ENCODE results near the gene GPC5.
"Not testable (repeated sequence)": the region's sequence is repeated elsewhere in the genome, so short reads cannot be mapped to it uniquely, and the experiment has no call there.

GPC5 gene

GRCh38 chr13:91417660-91418325, 19.4 kb downstream of the GPC5 start:
- CTCF ChIA-PET = no interaction called here
- DNase-seq (ENCODE audit: extremely low spot score) = no peak
- POLR2A ChIA-PET = no interaction called here
- TF ChIP-seq L3MBTL2 (conservative IDR thresholded peaks at IDR 0.05) (no peak), BHLHE40 (IDR thresholded peaks at IDR 0.05; ENCODE audit: borderline replicate concordance) (no peak), FOXK2 (IDR thresholded peaks at IDR 0.05) (no peak), SUZ12 (IDR thresholded peaks at IDR 0.05) (no peak), HDGF (IDR thresholded peaks at IDR 0.05; ENCODE audit: borderline replicate concordance) (no peak)

GRCh38 chr13:91426913-91427312, 28.5 kb downstream of the GPC5 start:
- no peak for DNase-seq (ENCODE audit: extremely low spot score)
- CTCF ChIA-PET = no interaction called here
- POLR2A ChIA-PET = no interaction called here
- TF ChIP-seq SP1 (IDR thresholded peaks at IDR 0.05) (no peak), FOXA1 (IDR thresholded peaks at IDR 0.05) (no peak), NFRKB (IDR thresholded peaks at IDR 0.05) (no peak), ARNT (IDR thresholded peaks at IDR 0.05) (no peak), ZNF384 (IDR thresholded peaks at IDR 0.05) (no peak), BHLHE40 (IDR thresholded peaks at IDR 0.05; ENCODE audit: borderline replicate concordance) (no peak)

- POLR2A ChIA-PET; DNase-seq (ENCODE audit: extremely low spot score); CTCF ChIA-PET: not testable (repeated sequence)
Observed at GRCh38 chr13:91438674-91439073, 40.3 kb downstream of the GPC5 start.

- TF ChIP-seq FOXK2 (IDR thresholded peaks at IDR 0.05) = no peak
- DNase-seq (ENCODE audit: extremely low spot score) = no peak
- ChIA-PET POLR2A (no interaction called here), CTCF (no interaction called here)
Observed at GRCh38 chr13:91450913-91451312, 52.5 kb downstream of the GPC5 start.

GRCh38 chr13:91454666-91455065, 56.2 kb downstream of the GPC5 start:
- no peak for TF ChIP-seq L3MBTL2 (conservative IDR thresholded peaks at IDR 0.05)
- TF ChIP-seq ELF4 (IDR thresholded peaks at IDR 0.05) = no peak
- no peak for TF ChIP-seq HDGF (IDR thresholded peaks at IDR 0.05; ENCODE audit: borderline replicate concordance)
- TF ChIP-seq SP1 (IDR thresholded peaks at IDR 0.05) = no peak
- TF ChIP-seq ARNT (IDR thresholded peaks at IDR 0.05) = no peak
- TF ChIP-seq FOXM1 (IDR thresholded peaks at IDR 0.05; ENCODE audit: borderline replicate concordance) = no peak
- no peak for TF ChIP-seq BHLHE40 (IDR thresholded peaks at IDR 0.05; ENCODE audit: borderline replicate concordance)
- no peak for TF ChIP-seq SUZ12 (IDR thresholded peaks at IDR 0.05)
- no peak for TF ChIP-seq PKNOX1 (IDR thresholded peaks at IDR 0.05)
- TF ChIP-seq ZNF384 (IDR thresholded peaks at IDR 0.05) = no peak
- TF ChIP-seq TARDBP (IDR thresholded peaks at IDR 0.05) = no peak
- no peak for TF ChIP-seq FOXA1 (IDR thresholded peaks at IDR 0.05)
- TF ChIP-seq NFRKB (IDR thresholded peaks at IDR 0.05) = no peak
- TF ChIP-seq FOXK2 (IDR thresholded peaks at IDR 0.05) = no peak
- no peak for TF ChIP-seq CTBP1 (IDR thresholded peaks at IDR 0.05; ENCODE audit: borderline replicate concordance)
- ChIA-PET POLR2A (no interaction called here), CTCF (no interaction called here)
- DNase-seq (ENCODE audit: extremely low spot score) = no peak

- CTCF ChIA-PET = no interaction called here
- TF ChIP-seq HDGF (IDR thresholded peaks at IDR 0.05; ENCODE audit: borderline replicate concordance) = no peak
- TF ChIP-seq TARDBP (IDR thresholded peaks at IDR 0.05) = no peak
- no peak for TF ChIP-seq SP1 (IDR thresholded peaks at IDR 0.05)
- no peak for TF ChIP-seq PKNOX1 (IDR thresholded peaks at IDR 0.05)
- POLR2A ChIA-PET = no interaction called here
- no peak for DNase-seq (ENCODE audit: extremely low spot score)
Observed at GRCh38 chr13:91456837-91457236, 58.4 kb downstream of the GPC5 start.

- no peak for TF ChIP-seq L3MBTL2 (conservative IDR thresholded peaks at IDR 0.05)
- no peak for TF ChIP-seq FOXA1 (IDR thresholded peaks at IDR 0.05)
- no peak for TF ChIP-seq FOXM1 (IDR thresholded peaks at IDR 0.05; ENCODE audit: borderline replicate concordance)
- TF ChIP-seq TARDBP (IDR thresholded peaks at IDR 0.05) = no peak
- TF ChIP-seq FOXK2 (IDR thresholded peaks at IDR 0.05) = no peak
- no peak for TF ChIP-seq HDGF (IDR thresholded peaks at IDR 0.05; ENCODE audit: borderline replicate concordance)
- no peak for TF ChIP-seq ARNT (IDR thresholded peaks at IDR 0.05)
- no peak for TF ChIP-seq NFRKB (IDR thresholded peaks at IDR 0.05)
- no peak for TF ChIP-seq PKNOX1 (IDR thresholded peaks at IDR 0.05)
- no peak for TF ChIP-seq BHLHE40 (IDR thresholded peaks at IDR 0.05; ENCODE audit: borderline replicate concordance)
- TF ChIP-seq ZNF384 (IDR thresholded peaks at IDR 0.05) = no peak
- no peak for TF ChIP-seq CTBP1 (IDR thresholded peaks at IDR 0.05; ENCODE audit: borderline replicate concordance)
- TF ChIP-seq ELF4 (IDR thresholded peaks at IDR 0.05) = no peak
- no peak for TF ChIP-seq LEF1 (IDR thresholded peaks at IDR 0.05; ENCODE audit: borderline replicate concordance)
- no peak for TF ChIP-seq SP1 (IDR thresholded peaks at IDR 0.05)
- no peak for TF ChIP-seq SUZ12 (IDR thresholded peaks at IDR 0.05)
- POLR2A ChIA-PET = no interaction called here
- no peak for DNase-seq (ENCODE audit: extremely low spot score)
- CTCF ChIA-PET = no interaction called here
Observed at GRCh38 chr13:91459485-91459884, 61.1 kb downstream of the GPC5 start.

Measured in HEK293T (cell line).